NCI-H1105 treated with DMSO at 0.1 percent for 48 hours (cell line): ENCODE measurements around the gene FRYL.

Experiments
- DNase-seq: peaks from one replicate; lab custom pipeline; 2025; lab: John Stamatoyannopoulos, UW

FRYL gene

GRCh38 chr4:48557478-48557877 lies 222.6 kb downstream of the FRYL start:
- DNase-seq = no peak

GRCh38 chr4:48556268-48556667 lies 223.8 kb downstream of the FRYL start:
- no peak for DNase-seq

- DNase-seq = no peak
Measured at GRCh38 chr4:48554606-48555005, 225.5 kb downstream of the FRYL start.

- no peak for DNase-seq
Measured at GRCh38 chr4:48553720-48554119, 226.4 kb downstream of the FRYL start.

GRCh38 chr4:48546336-48546735 lies 233.7 kb downstream of the FRYL start:
- DNase-seq = peak; percentile 20

- DNase-seq = no peak
Measured at GRCh38 chr4:48543796-48544195, 236.3 kb downstream of the FRYL start.

GRCh38 chr4:48542888-48543287 lies 237.2 kb downstream of the FRYL start:
- no peak for DNase-seq

- DNase-seq = no peak
Measured at GRCh38 chr4:48539597-48539996, 240.5 kb downstream of the FRYL start.

GRCh38 chr4:48538358-48538757 lies 241.7 kb downstream of the FRYL start:
- peak; percentile 47 for DNase-seq

GRCh38 chr4:48526406-48526805 lies 253.7 kb downstream of the FRYL start:
- DNase-seq = no peak

GRCh38 chr4:48518143-48518542 lies 261.9 kb downstream of the FRYL start:
- no peak for DNase-seq

- DNase-seq = no peak
Measured at GRCh38 chr4:48509543-48509942, 270.5 kb downstream of the FRYL start.

GRCh38 chr4:48506716-48507115 lies 273.4 kb downstream of the FRYL start:
- DNase-seq = no peak

GRCh38 chr4:48504352-48504751 lies 275.7 kb downstream of the FRYL start:
- no peak for DNase-seq

- no peak for DNase-seq
Measured at GRCh38 chr4:48504026-48504330, 276.1 kb downstream of the FRYL start.

- DNase-seq = no peak
Measured at GRCh38 chr4:48503233-48504025, 276.6 kb downstream of the FRYL start.

- no peak for DNase-seq
Measured at GRCh38 chr4:48499551-48500066, 280.5 kb downstream of the FRYL start.

GRCh38 chr4:48498895-48499294 lies 281.2 kb downstream of the FRYL start:
- no peak for DNase-seq

- DNase-seq = no peak
Measured at GRCh38 chr4:48495941-48496340, 284.1 kb downstream of the FRYL start.

GRCh38 chr4:48493452-48494100 lies 286.5 kb downstream of the FRYL start:
- DNase-seq = no peak

- DNase-seq = no peak
Measured at GRCh38 chr4:48491514-48492176, 288.4 kb downstream of the FRYL start.

GRCh38 chr4:48490680-48491513 lies 289.2 kb downstream of the FRYL start:
- DNase-seq = no peak
